Upper lobe of right lung (tissue), 1 donor: ENCODE results near the gene KIFBP. TPM values are rescaled to one million over a fixed set of nuclear protein-coding genes. Genes with fewer than 3 reads are reported as not detected.
"Not testable (repeated sequence)": the region's sequence is repeated elsewhere in the genome, so short reads cannot be mapped to it uniquely, and the experiment has no call there.

ENCODE experiments used
- ATAC-seq: fragments of 200-7000 bp; cut with Tn5 transposase; one replicate; pipeline ENCODE4 v1.9.1; 2020; ENCODE audit warnings: mild to moderate bottlenecking, moderate library complexity
- DNase-seq: peaks from one replicate; pipeline ENCODE4 v3.0.0-alpha.2; 2020
- H3K27ac ChIP-seq: fragments of 200-600 bp; one replicate; pipeline ENCODE4 v1.8.0; 2022
- H3K27me3 ChIP-seq: fragments of 200-600 bp; one replicate; pipeline ENCODE4 v1.8.0; 2022; ENCODE audit warnings: mild to moderate bottlenecking
- H3K36me3 ChIP-seq: fragments of 200-600 bp; one replicate; pipeline ENCODE4 v1.8.0; 2022
- H3K4me1 ChIP-seq: fragments of 200-600 bp; one replicate; pipeline ENCODE4 v1.8.0; 2022
- H3K4me3 ChIP-seq: fragments of 200-600 bp; one replicate; pipeline ENCODE4 v1.8.0; 2022; ENCODE audit warnings: mild to moderate bottlenecking
- H3K9me3 ChIP-seq: fragments of 200-600 bp; one replicate; pipeline ENCODE4 v1.8.0; 2022
- CTCF ChIP-seq: fragments of 200-600 bp; IDR thresholded peaks from one replicate; pipeline ENCODE4 v1.8.0; 2022; ENCODE audit warnings: antibody characterized with exemption
- intact Hi-C: fragments of 100-400 bp; cut with DNase I; formaldehyde crosslinking; loops from one replicate; pipeline ENCODE4 v1.11.0; 2022
- total RNA-seq: library from RNA; stranded (reverse); fragmentation: NEBNext Ultra II Directional; extraction: Animal tissue kit (Norgen Biotek cat#: 25700); gene quantifications from one replicate; pipeline ENCODE4 v1.2.1, GENCODE V29; 2021
- donor health status: DM: no; HTN: yes; CAD: no; lungs with severe emphysema.

The KIFBP gene
- total RNA-seq, 1 donor from 2014 or later, result 21.4 TPM

- peaks cover 9% of the 10 kb centered on the region for H3K36me3 ChIP-seq
- no peak for TF ChIP-seq CTCF
- DNase-seq (no peak), ATAC-seq (no peak)
- no peaks in the 10 kb centered on the region for H3K4me1 ChIP-seq
- no peak overlapping the region for H3K27ac ChIP-seq
- H3K27me3 ChIP-seq, result no peaks in the 10 kb centered on the region
- no peak overlapping the region for H3K4me3 ChIP-seq
- no peaks in the 10 kb centered on the region for H3K9me3 ChIP-seq
- intact Hi-C loops, result no loop called here
Measured at GRCh38 chr10:69022611-69023010, 34.0 kb downstream of the KIFBP start.

GRCh38 chr10:69025370-69025896 lies 36.8 kb downstream of the KIFBP start:
- no peaks in the 10 kb centered on the region for H3K36me3 ChIP-seq
- no peaks in the 10 kb centered on the region for H3K4me1 ChIP-seq
- H3K9me3 ChIP-seq, result no peaks in the 10 kb centered on the region
- no peaks in the 10 kb centered on the region for H3K27me3 ChIP-seq
- no peak for DNase-seq
- no peak for TF ChIP-seq CTCF
- no peak overlapping the region for H3K27ac ChIP-seq
- no peak overlapping the region for H3K4me3 ChIP-seq
- ATAC-seq, result no peak
- intact Hi-C loops, result no loop called here

GRCh38 chr10:69033256-69033655 lies 44.7 kb downstream of the KIFBP start:
- no peaks in the 10 kb centered on the region for H3K36me3 ChIP-seq
- H3K4me3 ChIP-seq, result no peak overlapping the region
- H3K9me3 ChIP-seq, result no peaks in the 10 kb centered on the region
- no peak for ATAC-seq
- intact Hi-C loops, result no loop called here
- no peaks in the 10 kb centered on the region for H3K27me3 ChIP-seq
- DNase-seq, result no peak
- H3K4me1 ChIP-seq, result no peaks in the 10 kb centered on the region
- no peak for TF ChIP-seq CTCF
- H3K27ac ChIP-seq, result no peak overlapping the region

- H3K36me3 ChIP-seq, result no peaks in the 10 kb centered on the region
- DNase-seq, result no peak
Measured at GRCh38 chr10:69037489-69037888, 48.9 kb downstream of the KIFBP start.

GRCh38 chr10:69040904-69041303 lies 52.3 kb downstream of the KIFBP start:
- H3K4me3 ChIP-seq, DNase-seq, H3K27me3 ChIP-seq, intact Hi-C loops, H3K27ac ChIP-seq, H3K36me3 ChIP-seq, ATAC-seq, H3K9me3 ChIP-seq: not testable (repeated sequence)
- H3K4me1 ChIP-seq, result peaks cover 23% of the 10 kb centered on the region

More at GRCh38 chr10:69037489-69037888, 48.9 kb downstream of the KIFBP start:
- Histone ChIP-seq H3K27me3 (no peaks in the 10 kb centered on the region), H3K9me3 (no peaks in the 10 kb centered on the region), H3K27ac (no peak overlapping the region), H3K4me3 (no peak overlapping the region), H3K4me1 (no peaks in the 10 kb centered on the region)
- intact Hi-C loops, result no loop called here
- TF ChIP-seq CTCF, result no peak
- no peak for ATAC-seq

- Histone ChIP-seq H3K4me3 (no peak overlapping the region), H3K9me3 (no peaks in the 10 kb centered on the region), H3K4me1 (peaks cover 34% of the 10 kb centered on the region), H3K27me3 (no peaks in the 10 kb centered on the region), H3K36me3 (no peaks in the 10 kb centered on the region), H3K27ac (no peak overlapping the region)
- intact Hi-C loops, result no loop called here
- DNase-seq, result no peak
- TF ChIP-seq CTCF, result no peak
- ATAC-seq, result no peak
Measured at GRCh38 chr10:69042417-69042816, 53.8 kb downstream of the KIFBP start.
